SK-N-SH treated with all-trans-retinoic acid at 6 μM for 48 hours (cell line): Measurements from ENCODE around the gene C15orf40.

Experiments
- ARNTL ChIP-seq: fragments of 450-650 bp; formaldehyde crosslinking; IDR thresholded peaks from 2 replicates; pipeline ENCODE4 v1.5.0; 2020; ENCODE audit warnings: low read depth, mild to moderate bottlenecking, moderate library complexity, borderline replicate concordance
- CSDC2 ChIP-seq: fragments of 250-450 bp; sonication (Bioruptor Pico); IDR thresholded peaks from 2 replicates; pipeline ENCODE4 v1.5.0; 2020; ENCODE audit warnings: mild to moderate bottlenecking, moderate library complexity
- GLIS3 ChIP-seq: fragments of 250-450 bp; sonication (Bioruptor Pico); IDR thresholded peaks from 2 replicates; pipeline ENCODE4 v1.5.0; 2020; ENCODE audit warnings: mild to moderate bottlenecking, moderate library complexity
- ISL1 ChIP-seq: fragments of 250-450 bp; sonication (Bioruptor Pico); IDR thresholded peaks from 2 replicates; pipeline ENCODE4 v2.1.2; 2022; ENCODE audit warnings: mild to moderate bottlenecking, moderate library complexity
- OSR1 ChIP-seq: fragments of 250-450 bp; sonication (Bioruptor Pico); IDR thresholded peaks from 2 replicates; pipeline ENCODE4 v1.8.0; 2022; ENCODE audit warnings: moderate library complexity, mild to moderate bottlenecking, inconsistent platforms
- PATZ1 ChIP-seq: fragments of 250-450 bp; sonication (Bioruptor Pico); IDR thresholded peaks from 2 replicates; pipeline ENCODE4 v1.8.0; 2020; ENCODE audit warnings: mild to moderate bottlenecking, moderate library complexity, borderline replicate concordance
- PPARA ChIP-seq: fragments of 250-450 bp; sonication (Bioruptor Pico); IDR thresholded peaks from 2 replicates; pipeline ENCODE4 v1.5.0; 2020; ENCODE audit warnings: mild to moderate bottlenecking, borderline replicate concordance
- RARB ChIP-seq: fragments of 250-450 bp; sonication (Bioruptor Pico); IDR thresholded peaks from 2 replicates; pipeline ENCODE4 v1.8.0; 2021; ENCODE audit warnings: mild to moderate bottlenecking, moderate library complexity
- SNAI2 ChIP-seq: fragments of 250-450 bp; sonication (Bioruptor Pico); IDR thresholded peaks from 2 replicates; pipeline ENCODE4 v1.5.0; 2020; ENCODE audit warnings: mild to moderate bottlenecking, moderate library complexity
- TCF4 ChIP-seq: fragments of 250-450 bp; sonication (Bioruptor Pico); IDR thresholded peaks from 2 replicates; pipeline ENCODE4 v1.8.0; 2021; ENCODE audit warnings: mild to moderate bottlenecking, moderate library complexity, borderline replicate concordance
- TOX ChIP-seq: fragments of 250-450 bp; sonication (Bioruptor Pico); IDR thresholded peaks from 2 replicates; pipeline ENCODE4 v1.8.0; 2021; ENCODE audit warnings: mild to moderate bottlenecking, moderate library complexity, borderline replicate concordance
- ZFP3 ChIP-seq: fragments of 250-450 bp; sonication (Bioruptor Pico); IDR thresholded peaks from 2 replicates; pipeline ENCODE4 v1.5.0; 2020; ENCODE audit warnings: mild to moderate bottlenecking, moderate library complexity
- ZNF565 ChIP-seq: fragments of 450-650 bp; formaldehyde crosslinking; conservative IDR thresholded peaks from 2 replicates; pipeline ENCODE4 v1.5.0; 2020; ENCODE audit warnings: low read depth, mild to moderate bottlenecking, moderate library complexity
- ZNF8 ChIP-seq: fragments of 450-650 bp; formaldehyde crosslinking; IDR thresholded peaks from 2 replicates; pipeline ENCODE4 v1.5.0; 2020; ENCODE audit warnings: mild to moderate bottlenecking, moderate library complexity

GRCh38 chr15:83018436-83018835, 7.0 kb upstream of the C15orf40 start:
- no peak for TF ChIP-seq ZFP3
- no peak for TF ChIP-seq PPARA
- no peak for TF ChIP-seq SNAI2 (CRISPR knock-in tag)
- no peak for TF ChIP-seq RARB (CRISPR knock-in tag)
- TF ChIP-seq GLIS3 (CRISPR knock-in tag), result no peak
- no peak for TF ChIP-seq PATZ1 (CRISPR knock-in tag)
- TF ChIP-seq ZNF8 (CRISPR knock-in tag), result no peak
- TF ChIP-seq TOX (CRISPR knock-in tag), result no peak
- no peak for TF ChIP-seq ISL1 (CRISPR knock-in tag)
- no peak for TF ChIP-seq CSDC2 (CRISPR knock-in tag)
- no peak for TF ChIP-seq TCF4 (CRISPR knock-in tag)
- no peak for TF ChIP-seq ZNF565 (CRISPR knock-in tag)
- no peak for TF ChIP-seq ARNTL (CRISPR knock-in tag)
- TF ChIP-seq OSR1 (CRISPR knock-in tag), result no peak
